HG03045 (cell line): ENCODE results near the gene EPN2.

Experiments
- ATAC-seq: cut with Tn5 transposase; IDR thresholded peaks from one replicate; pipeline ENCODE4 v1.9.1; 2021; ENCODE audit warnings: mild to moderate bottlenecking, moderate library complexity; ENCODE audit not compliant: unreplicated experiment

EPN2 gene

DNA sequence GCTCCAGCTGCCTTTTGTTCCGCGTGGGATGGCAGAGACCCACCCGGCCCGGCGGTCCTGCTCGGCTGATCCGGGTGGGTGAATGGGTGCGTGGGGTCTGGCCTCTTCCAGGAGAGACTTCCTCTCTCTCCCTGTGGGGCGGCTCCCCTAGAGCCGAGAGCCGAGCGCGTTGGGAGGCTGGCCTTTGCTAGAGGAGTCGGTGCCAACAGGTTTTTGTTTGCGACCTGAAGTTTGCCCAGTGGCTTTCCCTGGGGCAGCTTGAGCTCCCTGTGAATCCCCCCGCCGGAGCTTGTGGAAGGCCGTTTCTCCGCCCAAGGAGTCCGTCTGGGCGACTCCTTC lies 970 bp downstream of the EPN2 start:
- ATAC-seq: no peak

- no peak for ATAC-seq
Measured at GRCh38 chr17:19239544-19239943, 2.4 kb downstream of the EPN2 start.

- no peak for ATAC-seq
Measured at GRCh38 chr17:19242323-19242722, 5.2 kb downstream of the EPN2 start.

DNA sequence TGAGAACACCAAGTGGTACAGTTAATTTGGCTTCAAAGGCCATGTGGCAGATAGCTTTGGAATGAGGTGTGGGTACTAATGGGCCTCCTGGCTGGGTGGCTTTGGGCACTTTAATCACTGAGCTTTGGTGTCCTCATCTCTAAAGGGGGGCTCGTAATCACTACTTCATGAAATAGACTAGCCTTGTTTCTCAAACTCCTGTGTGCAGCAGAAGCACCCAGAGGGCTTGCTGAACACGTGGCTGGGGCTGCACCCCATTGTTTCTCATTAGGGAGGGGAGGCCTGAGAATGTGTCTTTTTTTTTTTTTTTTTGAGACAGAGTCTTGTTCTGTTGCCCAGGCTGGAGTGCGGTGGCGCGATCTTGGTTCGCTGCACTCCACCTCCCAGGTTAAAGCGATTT lies 5.8 kb downstream of the EPN2 start:
- ATAC-seq: no peak

GRCh38 chr17:19243838-19244237 lies 6.7 kb downstream of the EPN2 start:
- no peak for ATAC-seq

DNA sequence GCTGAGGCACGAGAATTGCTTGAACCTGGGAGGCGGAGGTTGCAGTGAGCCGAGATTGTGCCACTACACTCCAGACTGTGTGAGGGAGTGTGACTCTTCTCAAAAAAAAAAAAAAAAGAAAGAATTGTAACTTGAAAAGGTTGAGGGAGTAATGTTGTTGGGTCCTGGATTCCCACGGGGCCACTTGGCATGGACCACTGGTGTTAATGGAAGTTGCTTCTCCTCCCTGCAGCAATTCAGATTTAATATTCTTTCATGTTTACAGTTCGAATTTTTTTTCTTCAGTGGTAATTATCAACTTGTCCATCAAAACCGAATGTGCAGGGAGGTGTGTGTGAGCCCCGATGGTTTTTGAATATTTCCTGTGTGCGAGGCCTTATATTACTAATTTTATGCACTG lies 7.2 kb downstream of the EPN2 start:
- ATAC-seq: no peak

DNA sequence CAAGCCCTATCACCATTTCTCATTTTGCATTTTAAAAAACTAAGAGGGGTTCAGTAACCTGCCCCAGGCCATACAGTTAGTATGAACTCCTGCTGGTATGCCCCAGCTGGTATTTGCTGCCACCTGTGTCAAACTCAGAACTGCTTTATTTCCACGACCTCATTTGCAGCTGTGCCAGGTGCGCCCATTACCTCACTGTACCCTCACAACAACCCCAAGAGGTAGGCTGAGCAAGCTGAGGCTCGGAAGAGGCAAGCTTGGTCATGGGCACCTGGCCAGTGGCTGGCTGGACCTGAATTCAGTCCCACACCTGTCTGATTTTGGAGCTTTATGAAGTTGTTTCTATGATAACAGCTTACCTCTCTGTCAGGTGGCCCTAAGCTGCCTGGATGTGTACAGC lies 7.6 kb downstream of the EPN2 start:
- ATAC-seq: no peak

DNA sequence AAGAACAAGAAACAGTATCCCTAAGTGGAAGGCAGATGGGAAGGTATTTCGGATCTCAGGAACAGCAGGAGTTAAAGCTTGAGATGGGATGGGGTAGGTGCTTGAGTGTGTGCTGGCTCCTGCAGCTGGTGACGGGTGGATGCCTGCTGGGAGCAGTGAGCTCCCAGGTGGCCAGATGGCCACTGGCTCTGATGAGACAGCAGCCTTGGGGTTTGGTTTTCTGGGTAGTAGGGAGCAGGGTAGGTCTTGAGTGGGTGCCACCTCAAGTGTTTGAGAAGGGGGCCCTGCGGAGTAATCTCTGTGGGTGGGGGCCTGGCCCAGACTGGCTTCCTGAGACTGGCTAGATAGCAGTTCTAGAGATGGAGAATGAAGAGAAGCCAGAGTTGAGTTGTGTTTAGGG lies 10.3 kb downstream of the EPN2 start:
- no peak for ATAC-seq

DNA sequence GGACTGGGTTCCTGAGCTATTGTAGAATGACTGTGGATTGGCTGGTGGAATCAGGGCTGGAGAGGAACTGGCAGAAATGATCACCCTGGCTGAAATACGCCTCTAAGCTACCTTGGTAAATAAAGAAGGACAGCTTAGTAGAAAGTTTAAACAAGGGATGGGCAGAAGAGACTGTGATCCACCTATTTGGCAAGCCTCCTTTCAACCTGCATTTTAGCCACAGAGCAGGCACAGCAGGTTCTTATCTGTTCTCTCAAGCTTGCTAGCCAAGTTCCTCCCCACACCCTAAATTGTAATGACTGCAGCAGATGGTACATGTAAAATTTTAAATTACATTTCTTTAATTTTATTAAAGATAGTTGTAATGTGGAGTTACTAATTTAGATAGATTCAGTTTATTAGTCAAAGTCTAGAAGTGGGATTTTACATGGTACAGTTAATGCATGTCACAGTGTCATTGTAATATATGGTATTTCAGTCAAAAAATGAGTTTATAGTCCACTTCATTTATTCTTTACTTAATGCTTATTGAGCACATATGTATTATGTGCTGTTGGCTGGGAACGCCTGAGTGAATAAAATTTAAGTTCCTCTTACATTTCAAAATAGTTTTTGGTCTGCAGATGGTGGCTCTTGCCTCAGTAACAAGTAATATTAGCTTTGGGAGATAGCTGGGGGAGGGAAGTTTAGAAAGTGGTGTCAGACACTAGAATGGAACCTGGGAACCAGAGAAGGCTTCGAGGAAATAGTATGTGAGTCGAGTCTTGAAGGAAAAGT lies 11.2 kb downstream of the EPN2 start:
- ATAC-seq: no peak

DNA sequence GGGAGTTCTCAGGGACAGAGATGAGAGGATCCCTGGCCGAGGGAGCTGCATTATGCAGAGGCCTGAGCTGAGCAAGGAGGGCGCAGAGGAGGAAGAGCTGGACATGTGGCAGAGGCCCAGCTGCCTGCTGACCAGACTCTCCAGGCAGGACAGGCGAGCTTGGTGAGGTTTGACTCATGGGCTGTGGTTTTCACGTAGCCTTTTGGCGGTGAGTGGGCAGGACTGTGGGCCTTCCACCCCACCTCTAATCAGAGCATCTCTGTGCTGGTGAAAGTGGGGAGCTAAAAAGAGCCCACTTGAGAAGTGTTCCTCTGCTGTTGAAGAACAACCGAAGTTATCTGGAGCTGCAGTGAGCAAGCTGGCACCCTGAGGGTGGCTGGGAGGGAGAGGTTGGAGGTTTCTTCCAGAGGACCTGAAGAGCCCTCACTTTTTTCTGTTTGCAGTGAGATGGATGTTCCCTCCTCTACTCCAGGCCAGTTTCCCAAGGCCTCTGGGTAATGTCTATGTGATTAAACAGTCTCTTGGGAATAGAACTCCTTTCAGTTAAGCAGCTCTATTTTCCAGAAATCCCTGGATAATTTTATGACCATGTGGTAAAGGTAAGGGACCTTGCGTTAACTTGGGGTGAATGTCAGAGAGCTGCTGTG lies 11.9 kb downstream of the EPN2 start:
- no peak for ATAC-seq

DNA sequence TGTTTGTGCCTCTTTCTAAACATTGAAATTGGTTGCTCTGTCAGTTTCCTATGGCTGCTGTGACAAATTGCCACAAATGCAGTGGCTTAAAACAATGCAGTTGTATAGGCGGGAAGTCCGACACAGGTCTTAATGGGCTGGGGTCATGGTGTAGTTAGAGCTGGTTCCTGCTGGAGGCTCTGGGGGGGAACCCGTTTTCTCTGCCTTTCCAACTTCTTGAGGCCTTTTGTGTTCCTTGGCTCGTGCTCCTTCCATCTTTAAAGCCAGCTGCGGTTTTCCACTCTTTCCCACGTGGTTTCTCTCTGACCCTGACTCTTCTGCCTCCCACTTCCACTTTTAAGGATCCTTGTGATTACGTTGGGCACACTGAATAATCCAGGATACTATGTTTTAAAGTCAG lies 12.5 kb downstream of the EPN2 start:
- ATAC-seq: no peak

DNA sequence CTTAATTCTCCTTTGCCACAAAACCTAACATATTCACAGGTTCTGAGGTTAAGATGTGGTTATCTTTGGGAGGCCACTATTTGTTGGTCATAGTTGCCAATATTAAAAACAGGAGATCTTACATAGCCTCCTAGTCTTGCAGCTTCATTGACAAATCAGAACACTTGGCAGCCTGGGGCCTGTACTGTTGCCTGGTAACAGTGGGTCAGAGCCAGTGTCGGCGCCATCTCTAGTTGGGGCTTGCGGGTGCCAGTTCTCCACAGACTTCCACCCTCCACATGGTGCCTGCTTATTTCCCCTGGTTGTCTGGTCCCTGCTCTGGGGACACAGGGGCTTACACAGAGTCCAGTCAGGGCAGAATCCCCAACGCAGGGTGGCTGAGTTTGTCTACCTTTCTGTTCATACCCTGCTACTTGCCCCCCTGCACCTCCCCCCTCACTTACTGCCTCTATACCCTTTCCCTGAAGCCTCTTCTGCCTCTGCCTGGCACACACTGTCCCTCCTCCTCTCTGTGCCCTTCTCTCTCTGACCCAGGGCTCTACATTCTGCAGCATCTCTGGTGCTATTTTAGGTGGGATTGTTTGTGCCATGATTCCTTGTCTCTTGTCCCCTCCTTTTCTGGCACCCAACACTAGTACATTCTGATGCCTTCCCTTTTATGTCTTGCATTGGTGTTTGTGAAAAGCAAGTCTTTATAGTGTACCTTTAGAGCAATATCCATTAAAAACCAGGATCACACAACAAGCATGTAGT lies 13.4 kb downstream of the EPN2 start:
- no peak for ATAC-seq

- ATAC-seq: no peak
Measured at GRCh38 chr17:19253112-19253511, 15.9 kb downstream of the EPN2 start.

GRCh38 chr17:19254651-19255050 lies 17.5 kb downstream of the EPN2 start:
- ATAC-seq: no peak

- no peak for ATAC-seq
Measured at GRCh38 chr17:19255279-19255678, 18.1 kb downstream of the EPN2 start.

GRCh38 chr17:19258371-19258770 lies 21.2 kb downstream of the EPN2 start:
- ATAC-seq: no peak

DNA sequence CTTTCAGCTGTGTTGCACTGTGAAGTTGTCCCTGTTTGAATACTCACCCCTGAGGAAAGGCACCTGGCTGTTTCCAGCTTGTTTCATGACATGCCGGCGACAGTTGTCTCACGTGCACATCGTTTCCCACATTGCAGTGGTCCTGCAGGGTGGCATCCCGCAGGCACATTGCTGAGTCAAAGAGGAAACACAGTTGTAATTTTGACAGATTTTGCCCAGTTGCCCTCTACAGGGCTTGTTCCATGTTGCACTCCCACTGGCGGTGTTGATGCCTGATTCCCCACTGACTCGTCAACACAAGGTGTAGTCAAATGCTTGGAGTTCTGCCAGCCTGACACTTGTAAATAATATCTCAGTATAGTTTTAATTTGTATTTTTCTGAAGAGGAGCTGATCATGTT lies 23.8 kb downstream of the EPN2 start:
- ATAC-seq: no peak

DNA sequence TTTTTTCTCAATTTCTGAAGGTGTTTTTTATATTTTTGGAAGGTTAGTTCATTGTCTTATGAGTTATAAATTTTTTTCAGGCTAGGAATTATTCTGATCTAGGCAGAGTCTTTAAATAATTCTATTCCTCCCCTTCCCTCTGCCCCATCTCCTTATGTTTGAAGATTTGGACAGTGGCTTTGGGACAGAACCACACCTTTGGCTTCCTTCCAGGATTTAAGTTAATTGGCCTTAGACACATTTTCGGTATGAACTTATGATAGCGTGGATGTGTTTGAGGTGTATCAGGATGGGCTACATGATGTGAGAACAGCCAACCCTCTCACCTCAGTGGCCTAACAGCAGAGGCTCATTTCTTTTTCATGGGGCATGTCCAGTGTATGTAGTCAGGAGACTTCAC lies 24.3 kb downstream of the EPN2 start:
- ATAC-seq: no peak

GRCh38 chr17:19262650-19263631 lies 25.8 kb downstream of the EPN2 start:
- ATAC-seq: no peak

DNA sequence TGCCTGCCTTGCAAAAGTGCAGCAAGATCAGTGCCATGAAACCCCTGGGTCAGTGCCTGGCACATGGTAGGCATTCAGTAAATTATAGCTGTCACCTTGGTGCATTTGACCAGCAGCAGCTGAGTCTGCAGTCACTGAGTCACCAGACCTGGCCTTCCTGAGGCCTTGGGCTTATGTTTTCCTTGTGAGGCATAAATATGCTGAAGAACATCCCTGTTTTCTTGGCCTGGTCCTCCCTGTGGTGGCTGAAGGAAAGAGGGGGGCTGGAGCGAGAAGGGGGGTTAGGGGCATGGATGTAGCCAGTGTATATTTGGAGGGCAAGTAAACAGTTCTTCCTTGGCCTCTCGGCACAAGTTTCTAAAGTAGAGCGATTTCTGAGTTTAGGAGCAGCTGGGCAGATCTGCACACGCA lies 26.5 kb downstream of the EPN2 start:
- ATAC-seq: no peak

- no peak for ATAC-seq
Measured at GRCh38 chr17:19264268-19264667, 27.1 kb downstream of the EPN2 start.
